ENCODE results near the gene PARP11.
A peak's percentile ranks its signal among the peaks of the same experiment; 100 is the strongest.

Gene PARP11

DNA sequence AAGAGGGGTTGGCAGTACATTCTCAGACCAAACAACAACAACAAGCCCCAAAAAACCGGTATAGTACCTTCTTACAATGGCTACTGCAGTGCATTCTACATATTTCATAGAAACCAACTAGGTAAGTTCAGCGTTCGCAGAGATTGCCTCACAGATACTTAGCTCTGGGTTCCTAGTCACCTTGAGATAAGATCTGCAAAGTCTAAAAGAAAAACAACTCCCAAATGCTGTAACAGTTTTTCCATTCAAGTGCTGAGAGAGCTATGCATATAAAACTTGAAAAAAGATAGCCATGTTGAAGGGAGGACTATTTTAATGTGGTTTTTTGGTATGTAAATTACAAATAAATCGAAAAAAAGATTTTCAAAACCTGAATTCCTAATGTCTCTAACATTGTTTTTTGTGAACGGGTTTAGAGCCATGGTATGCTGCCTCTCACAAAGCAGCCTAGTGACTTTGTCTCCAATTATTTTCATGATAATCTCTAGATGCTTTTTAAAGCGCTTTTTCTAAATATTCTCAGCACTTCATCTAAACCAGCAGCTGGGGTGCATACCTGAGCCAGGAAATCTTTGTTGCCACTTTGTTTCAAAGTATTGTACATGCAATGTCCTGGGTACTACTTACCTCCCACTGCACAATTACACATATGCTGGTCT is 63.7 kb downstream of the PARP11 start:
- H3K79me2 ChIP-seq (ENCODE audit: insufficient read depth, low read length), result no peaks in the 10 kb centered on the region

DNA sequence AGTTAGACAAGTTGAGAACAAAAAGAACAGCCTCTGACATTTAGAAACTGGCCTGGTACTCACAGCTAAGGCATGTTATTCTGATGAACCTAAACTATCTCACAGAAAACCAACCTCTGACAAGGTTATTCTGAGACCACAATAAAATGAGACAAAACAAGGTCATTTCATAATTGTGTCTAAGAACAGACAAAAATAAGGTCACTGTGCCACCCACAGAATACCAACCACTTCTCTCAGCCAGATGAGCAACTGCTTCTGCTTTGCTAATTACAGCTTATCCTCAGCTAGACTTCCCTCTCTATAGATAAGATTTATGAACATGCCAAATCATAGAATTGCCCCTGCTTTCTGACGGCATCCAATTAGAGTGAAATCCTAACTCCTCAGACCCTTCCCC is 68.1 kb downstream of the PARP11 start:
- H2AFZ ChIP-seq (ENCODE audit: low read length), result no peak overlapping the region
- H3K9ac ChIP-seq (ENCODE audit: low read depth, low read length, poor library complexity, severe bottlenecking), result no peak overlapping the region
- no peaks in the 10 kb centered on the region for H3K36me3 ChIP-seq (ENCODE audit: insufficient read depth, low read length)
- no peaks in the 10 kb centered on the region for H3K9me3 ChIP-seq (ENCODE audit: insufficient read depth, low read depth, low read length)
- H3K79me2 ChIP-seq (ENCODE audit: insufficient read depth, low read length), result no peaks in the 10 kb centered on the region
- no peaks in the 10 kb centered on the region for H3K27me3 ChIP-seq (ENCODE audit: insufficient read depth, low read length, poor library complexity, severe bottlenecking)
- TF ChIP-seq, protein P1, sequence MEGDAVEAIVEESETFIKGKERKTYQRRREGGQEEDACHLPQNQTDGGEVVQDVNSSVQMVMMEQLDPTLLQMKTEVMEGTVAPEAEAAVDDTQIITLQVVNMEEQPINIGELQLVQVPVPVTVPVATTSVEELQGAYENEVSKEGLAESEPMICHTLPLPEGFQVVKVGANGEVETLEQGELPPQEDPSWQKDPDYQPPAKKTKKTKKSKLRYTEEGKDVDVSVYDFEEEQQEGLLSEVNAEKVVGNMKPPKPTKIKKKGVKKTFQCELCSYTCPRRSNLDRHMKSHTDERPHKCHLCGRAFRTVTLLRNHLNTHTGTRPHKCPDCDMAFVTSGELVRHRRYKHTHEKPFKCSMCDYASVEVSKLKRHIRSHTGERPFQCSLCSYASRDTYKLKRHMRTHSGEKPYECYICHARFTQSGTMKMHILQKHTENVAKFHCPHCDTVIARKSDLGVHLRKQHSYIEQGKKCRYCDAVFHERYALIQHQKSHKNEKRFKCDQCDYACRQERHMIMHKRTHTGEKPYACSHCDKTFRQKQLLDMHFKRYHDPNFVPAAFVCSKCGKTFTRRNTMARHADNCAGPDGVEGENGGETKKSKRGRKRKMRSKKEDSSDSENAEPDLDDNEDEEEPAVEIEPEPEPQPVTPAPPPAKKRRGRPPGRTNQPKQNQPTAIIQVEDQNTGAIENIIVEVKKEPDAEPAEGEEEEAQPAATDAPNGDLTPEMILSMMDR (conservative IDR thresholded peaks at IDR 0.05; ENCODE audit: low read length), result no peak
- TF ChIP-seq EZH2phosphoT487 (IDR thresholded peaks at IDR 0.05; ENCODE audit: borderline replicate concordance), result no peak
- no peaks in the 10 kb centered on the region for H3K9me2 ChIP-seq (replicated peaks; ENCODE audit: low read depth, low read length)
- no peak overlapping the region for H3K4me2 ChIP-seq (ENCODE audit: low read depth, low read length, poor library complexity, severe bottlenecking)
- no peak overlapping the region for H3K4me3 ChIP-seq (ENCODE audit: low read length, poor library complexity, severe bottlenecking)
- no peaks in the 10 kb centered on the region for H4K20me1 ChIP-seq (ENCODE audit: insufficient read depth, low read length, poor library complexity, severe bottlenecking)
- H3F3A ChIP-seq (ENCODE audit: low read depth), result no peaks in the 10 kb centered on the region
- H3K4me1 ChIP-seq (ENCODE audit: insufficient read depth, low read length, poor library complexity, severe bottlenecking), result no peaks in the 10 kb centered on the region

More for the DNA sequence above, 63.7 kb downstream of the PARP11 start:
- H2AFZ ChIP-seq (ENCODE audit: low read length), result no peak overlapping the region
- no peak overlapping the region for H3K4me3 ChIP-seq (ENCODE audit: low read length, poor library complexity, severe bottlenecking)
- H3K27me3 ChIP-seq (ENCODE audit: insufficient read depth, low read length, poor library complexity, severe bottlenecking), result no peaks in the 10 kb centered on the region
- TF ChIP-seq, protein P1 (conservative IDR thresholded peaks at IDR 0.05; ENCODE audit: low read length), result no peak
- no peak for TF ChIP-seq EZH2phosphoT487 (IDR thresholded peaks at IDR 0.05; ENCODE audit: borderline replicate concordance)
- no peak overlapping the region for H3K9ac ChIP-seq (ENCODE audit: low read depth, low read length, poor library complexity, severe bottlenecking)
- no peak overlapping the region for H3K4me2 ChIP-seq (ENCODE audit: low read depth, low read length, poor library complexity, severe bottlenecking)
- no peaks in the 10 kb centered on the region for H3K9me3 ChIP-seq (ENCODE audit: insufficient read depth, low read depth, low read length)
- peaks cover 4% of the 10 kb centered on the region; the same call in 1 of the 2 replicates for H3K36me3 ChIP-seq (ENCODE audit: insufficient read depth, low read length)
- H3K9me2 ChIP-seq (replicated peaks; ENCODE audit: low read depth, low read length), result no peaks in the 10 kb centered on the region
- no peaks in the 10 kb centered on the region for H3K4me1 ChIP-seq (ENCODE audit: insufficient read depth, low read length, poor library complexity, severe bottlenecking)
- H4K20me1 ChIP-seq (ENCODE audit: insufficient read depth, low read length, poor library complexity, severe bottlenecking), result no peaks in the 10 kb centered on the region
- no peaks in the 10 kb centered on the region for H3F3A ChIP-seq (ENCODE audit: low read depth)

DNA sequence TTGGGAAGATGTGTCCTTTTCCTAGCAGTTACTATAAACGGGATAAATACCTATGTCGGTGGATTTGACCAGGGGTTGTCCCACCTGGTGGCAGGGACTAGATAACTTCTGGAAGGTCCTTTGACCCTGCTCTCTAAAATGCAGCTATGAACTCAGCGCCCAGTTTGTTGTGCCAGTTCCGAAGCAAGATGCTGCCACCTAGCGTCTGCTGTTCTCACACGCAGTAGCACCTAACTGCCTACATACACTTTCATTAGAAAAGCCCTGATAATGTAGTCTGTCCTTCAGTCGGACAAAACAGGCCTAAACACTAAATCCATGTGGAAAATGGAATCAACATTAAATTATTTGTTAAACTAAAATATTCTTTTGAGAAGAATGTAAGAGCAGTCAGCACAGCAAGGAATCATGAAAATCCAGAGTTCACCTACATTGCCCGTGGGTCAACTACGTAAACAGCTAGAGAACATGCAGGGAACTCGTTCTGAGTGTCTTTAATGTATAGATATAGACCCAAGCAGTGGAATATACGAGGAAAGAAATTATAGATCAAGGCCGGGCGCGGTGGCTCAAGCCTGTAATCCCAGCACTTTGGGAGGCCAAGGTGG is 69.2 kb downstream of the PARP11 start:
- H3K9me3 ChIP-seq (ENCODE audit: insufficient read depth, low read depth, low read length), result no peaks in the 10 kb centered on the region
- no peak overlapping the region for H3K9ac ChIP-seq (ENCODE audit: low read depth, low read length, poor library complexity, severe bottlenecking)
- no peaks in the 10 kb centered on the region for H3K4me1 ChIP-seq (ENCODE audit: insufficient read depth, low read length, poor library complexity, severe bottlenecking)
- H3K79me2 ChIP-seq (ENCODE audit: insufficient read depth, low read length), result no peaks in the 10 kb centered on the region
- no peaks in the 10 kb centered on the region for H3K9me2 ChIP-seq (replicated peaks; ENCODE audit: low read depth, low read length)
- H3K27me3 ChIP-seq (ENCODE audit: insufficient read depth, low read length, poor library complexity, severe bottlenecking), result no peaks in the 10 kb centered on the region
- TF ChIP-seq, protein P1 (conservative IDR thresholded peaks at IDR 0.05; ENCODE audit: low read length), result peak; percentile 90
- no peak for TF ChIP-seq EZH2phosphoT487 (IDR thresholded peaks at IDR 0.05; ENCODE audit: borderline replicate concordance)
- H3K4me2 ChIP-seq (ENCODE audit: low read depth, low read length, poor library complexity, severe bottlenecking), result no peak overlapping the region
- no peak overlapping the region for H3K4me3 ChIP-seq (ENCODE audit: low read length, poor library complexity, severe bottlenecking)
- H3F3A ChIP-seq (ENCODE audit: low read depth), result no peaks in the 10 kb centered on the region
- no peaks in the 10 kb centered on the region for H3K36me3 ChIP-seq (ENCODE audit: insufficient read depth, low read length)
- no peaks in the 10 kb centered on the region for H4K20me1 ChIP-seq (ENCODE audit: insufficient read depth, low read length, poor library complexity, severe bottlenecking)
- H2AFZ ChIP-seq (ENCODE audit: low read length), result no peak overlapping the region
